GM21723 (cell line): ENCODE data around the gene IDI2.
"Not testable (repeated sequence)": the region's sequence is repeated elsewhere in the genome, so short reads cannot be mapped to it uniquely, and the experiment has no call there.

Source experiments
- ATAC-seq: cut with Tn5 transposase; IDR thresholded peaks from one replicate; pipeline ENCODE4 v1.9.1; 2021; ENCODE audit warnings: mild to moderate bottlenecking, moderate library complexity; ENCODE audit not compliant: unreplicated experiment

Gene IDI2

GRCh38 chr10:1009947-1010346 lies 15.7 kb downstream of the IDI2 start:
- not testable (repeated sequence) for ATAC-seq

DNA sequence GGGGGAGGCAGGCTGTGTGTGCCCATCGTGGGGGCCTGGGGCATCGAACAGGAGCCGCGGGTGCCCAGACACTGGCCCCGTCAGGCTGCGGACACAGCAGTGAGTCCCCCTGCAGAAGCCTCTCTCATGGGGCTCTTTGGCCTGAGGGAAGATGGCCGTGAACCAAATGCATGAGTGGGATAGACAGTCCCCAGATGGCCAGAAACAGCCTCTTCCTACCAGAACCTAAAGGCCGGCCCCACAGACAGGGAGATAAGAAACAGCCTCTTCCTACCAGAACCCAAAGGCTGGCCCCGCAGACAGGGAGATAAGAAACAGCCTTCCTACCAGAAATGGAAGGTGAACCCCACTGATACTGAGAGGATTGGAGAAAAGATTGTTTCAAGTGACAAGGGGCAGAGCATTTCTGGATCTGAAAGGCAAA lies 16.6 kb downstream of the IDI2 start:
- no peak for ATAC-seq

DNA sequence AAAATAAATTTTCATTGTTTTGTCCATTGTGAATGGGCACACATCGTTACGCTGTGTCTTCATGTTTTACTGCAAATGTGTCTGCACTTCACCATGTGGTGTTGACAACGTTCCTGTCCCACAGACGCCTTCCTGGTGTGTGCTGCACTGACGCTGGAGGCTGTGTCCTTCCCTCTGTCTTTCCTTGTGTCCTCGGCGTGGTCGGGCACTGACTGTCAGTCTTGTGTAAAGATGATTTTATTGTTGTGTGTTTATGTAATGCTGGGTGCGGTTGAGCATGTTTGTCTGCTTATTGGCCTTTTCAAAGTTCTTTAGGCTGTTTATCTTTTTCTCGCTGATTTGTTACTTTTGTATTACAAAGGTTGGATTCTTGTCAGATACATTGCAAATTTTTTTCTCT lies 18.1 kb downstream of the IDI2 start:
- no peak for ATAC-seq

GRCh38 chr10:1006573-1006972 lies 19.1 kb downstream of the IDI2 start:
- ATAC-seq = no peak

DNA sequence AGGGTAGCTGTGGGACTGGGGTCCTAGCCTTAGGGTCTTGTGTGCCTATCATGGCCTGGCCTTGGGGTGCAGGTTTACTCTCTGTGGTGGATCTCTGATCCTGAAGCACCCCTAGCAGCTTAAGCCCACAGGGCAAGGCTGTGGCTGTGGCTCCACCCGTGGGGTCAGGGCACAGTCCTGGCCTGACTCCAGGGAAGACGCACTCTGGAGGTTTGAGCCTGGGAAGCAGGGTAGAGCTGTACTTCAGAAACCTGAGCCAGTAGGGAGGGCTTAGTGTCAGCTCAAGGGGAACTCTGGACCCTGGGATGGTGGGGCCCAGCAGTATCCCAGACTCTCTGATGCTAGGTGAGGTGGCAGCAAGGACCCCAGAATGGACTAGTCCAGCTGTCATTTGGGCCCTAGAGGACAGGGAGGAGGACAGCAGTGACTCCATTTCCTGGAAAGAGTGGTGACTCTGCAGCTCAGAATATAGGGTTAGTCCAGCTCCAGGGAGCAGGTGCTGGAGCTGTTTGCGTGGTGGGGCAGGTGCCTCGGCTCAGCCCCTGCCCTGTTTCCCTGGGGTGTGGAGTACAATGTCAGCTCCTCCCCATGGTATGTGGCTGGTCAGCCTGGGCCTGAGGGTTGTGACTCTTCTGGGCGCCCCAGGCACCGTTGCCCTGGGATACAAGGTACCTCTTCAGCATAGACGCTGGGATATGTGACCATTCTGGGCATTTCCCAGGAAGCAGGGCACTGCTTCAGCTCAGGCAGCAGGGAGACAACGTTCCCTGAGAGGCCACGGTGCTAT lies 21.6 kb downstream of the IDI2 start:
- no peak for ATAC-seq

- ATAC-seq = no peak
Measured at GRCh38 chr10:1002425-1003006, 23.1 kb downstream of the IDI2 start.

GRCh38 chr10:997266-998022 lies 28.2 kb downstream of the IDI2 start:
- ATAC-seq = no peak

GRCh38 chr10:996031-996430 lies 29.6 kb downstream of the IDI2 start:
- no peak for ATAC-seq

DNA sequence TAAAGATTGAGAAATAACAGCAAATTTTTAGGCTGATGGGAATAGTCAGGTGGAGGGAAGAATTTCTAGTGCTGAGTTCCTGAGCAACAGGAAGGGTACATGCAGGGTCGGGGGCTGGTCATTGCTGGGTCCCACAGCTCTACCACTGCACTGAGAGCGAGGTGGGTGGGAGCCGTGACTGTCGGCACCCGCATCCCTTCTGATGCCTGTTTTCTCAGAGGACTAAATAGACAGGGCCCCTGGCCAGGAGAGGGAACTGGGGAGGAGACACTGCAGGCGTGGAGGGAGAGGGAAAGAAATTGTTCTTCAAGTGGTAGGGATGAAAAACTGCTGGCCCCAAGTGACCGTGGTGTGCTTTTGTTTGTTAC lies 30.1 kb downstream of the IDI2 start:
- no peak for ATAC-seq

DNA sequence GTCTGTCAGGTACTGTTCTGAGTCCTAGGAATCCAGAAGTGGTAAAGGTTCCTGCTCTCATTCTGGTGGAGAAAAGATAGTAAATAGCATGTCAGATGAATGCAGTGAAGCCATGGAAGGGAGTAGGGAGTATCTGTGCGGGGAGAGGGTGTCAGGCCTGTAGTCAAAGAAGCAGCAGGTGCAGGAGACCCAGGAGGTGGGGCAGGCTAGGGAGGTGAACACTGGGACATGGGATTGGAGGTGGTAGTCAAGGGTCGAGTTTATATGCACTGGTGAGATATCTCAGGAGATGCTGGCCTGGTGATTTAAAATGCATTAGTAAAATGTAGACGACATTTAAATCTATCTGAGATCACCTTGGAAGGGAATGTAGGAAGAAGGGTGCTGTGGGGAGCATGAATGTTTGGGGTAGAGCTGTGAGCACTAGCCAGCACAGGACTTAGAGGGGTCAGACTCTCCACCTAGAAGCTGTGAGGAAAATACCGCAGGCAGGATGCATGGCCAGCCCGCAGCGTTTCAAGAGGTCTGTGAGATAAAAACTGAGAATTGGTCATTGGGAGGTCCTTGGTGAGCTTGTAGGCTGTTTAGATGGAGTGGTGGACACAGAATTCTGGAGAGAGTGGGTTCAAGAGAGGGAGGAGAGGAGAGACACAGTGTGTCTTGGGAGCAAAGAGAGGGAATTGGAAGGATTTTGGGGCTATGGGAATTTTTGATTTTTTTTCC lies 30.7 kb downstream of the IDI2 start:
- no peak for ATAC-seq

DNA sequence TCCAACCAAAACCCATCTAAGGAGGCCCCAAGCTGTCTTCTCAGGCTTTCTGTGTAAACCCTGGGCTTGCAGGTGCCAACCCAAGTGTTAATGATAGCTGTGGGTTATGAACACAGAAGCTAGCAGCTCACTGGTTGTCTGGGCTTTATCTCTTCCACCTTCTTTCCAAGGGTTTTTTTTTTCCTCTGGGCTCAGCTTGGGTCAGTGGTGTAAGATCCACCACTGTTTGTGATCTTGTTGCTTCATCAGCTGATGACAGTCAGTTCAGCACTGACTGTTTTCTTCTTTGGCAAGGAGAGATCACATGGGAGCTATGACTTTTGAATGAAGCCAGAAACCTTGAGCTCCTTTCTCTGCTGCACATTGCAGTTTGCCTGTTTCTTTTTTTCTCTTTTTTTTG lies 32.8 kb downstream of the IDI2 start:
- no peak for ATAC-seq

- ATAC-seq = no peak
Measured at GRCh38 chr10:992467-992866, 33.2 kb downstream of the IDI2 start.

GRCh38 chr10:990808-991207 lies 34.9 kb downstream of the IDI2 start:
- no peak for ATAC-seq

DNA sequence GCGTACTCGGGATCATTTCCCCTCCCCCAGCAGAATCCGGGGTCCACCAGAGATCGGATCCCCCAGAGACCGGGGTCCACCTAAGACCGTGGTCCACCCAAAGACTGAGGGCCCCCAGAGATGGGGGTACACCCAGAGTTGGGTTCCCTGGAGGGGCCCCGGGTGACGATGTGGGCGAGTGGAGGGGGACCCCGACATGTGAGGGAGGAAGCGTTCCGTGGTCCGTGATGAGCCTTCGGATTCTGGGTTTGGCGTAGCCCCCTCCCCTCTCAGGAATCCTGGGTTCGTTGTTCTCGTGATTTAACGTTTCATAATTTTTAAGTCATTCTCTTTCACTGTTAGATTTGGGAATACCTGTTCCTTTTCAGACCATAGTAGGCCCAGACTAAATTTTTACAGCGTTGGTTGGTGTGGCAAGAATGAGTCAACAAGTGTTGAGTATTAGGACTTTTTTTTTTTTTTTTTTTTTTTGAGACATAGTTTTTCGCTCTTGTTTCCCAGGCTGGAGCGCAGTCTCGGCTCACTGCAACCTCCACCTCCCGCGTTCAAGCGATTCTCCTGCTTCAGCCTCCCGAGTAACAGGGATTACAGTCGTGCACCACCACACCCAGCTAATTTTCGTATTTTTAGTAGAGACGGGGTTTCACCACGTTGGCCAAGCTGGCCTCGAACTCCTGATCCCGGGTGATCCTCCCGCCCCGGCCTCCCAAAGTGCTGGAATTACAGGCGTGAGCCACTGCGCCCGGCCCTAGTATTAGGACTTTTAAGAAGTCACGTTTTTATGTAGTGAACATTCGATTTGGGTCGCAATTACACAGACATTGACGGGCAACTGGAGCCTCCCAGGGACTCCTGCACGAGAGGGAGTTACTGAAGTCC lies 36.8 kb downstream of the IDI2 start:
- ATAC-seq = no peak

DNA sequence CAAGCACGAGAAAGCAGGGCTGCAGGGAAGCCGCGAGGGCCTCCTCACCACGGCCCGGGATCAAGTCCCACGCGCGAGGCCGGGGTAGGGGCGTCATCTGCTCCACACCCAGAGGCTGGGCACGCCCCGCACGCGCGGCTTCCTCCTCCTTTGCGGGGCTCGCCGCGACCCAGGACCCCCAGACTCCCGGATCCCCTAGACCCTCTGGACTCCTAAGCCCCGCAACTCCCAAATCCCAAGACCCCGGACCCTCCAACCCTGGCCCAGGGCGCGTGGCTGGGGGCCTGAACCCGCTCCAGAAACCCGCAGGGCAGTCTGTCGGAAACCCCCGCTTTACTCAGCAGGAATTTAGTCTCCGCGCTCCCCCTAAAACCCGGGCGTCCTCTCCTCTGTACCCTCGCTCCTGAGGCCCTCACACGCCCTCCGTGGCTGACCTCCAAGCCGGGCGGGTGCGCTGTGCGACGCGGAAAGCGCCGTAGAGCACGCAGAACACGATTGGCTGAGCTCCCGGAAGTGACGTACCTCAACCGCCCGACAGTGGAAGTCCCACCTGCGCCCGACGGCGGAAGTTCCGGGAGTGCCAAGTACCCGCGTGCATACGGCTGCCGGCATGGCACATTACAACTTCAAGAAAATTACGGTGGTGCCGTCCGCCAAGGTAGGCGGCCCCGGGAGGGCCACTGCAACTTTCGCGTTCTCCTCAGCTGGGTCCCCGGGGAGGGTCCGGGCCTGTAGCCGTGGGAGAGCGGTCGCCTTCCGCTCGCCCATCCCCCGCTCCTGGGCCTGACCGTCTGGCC lies 37.6 kb downstream of the IDI2 start, which contains the start of gene GTPBP4:
GTPBP4 (plus strand) TSS at position 565 of the 797 bp plus-strand sequence; CDS start at position 611, 46 bp downstream.
- peak; percentile 96 for ATAC-seq

GRCh38 chr10:987620-987869 lies 38.1 kb downstream of the IDI2 start:
- no peak for ATAC-seq

DNA sequence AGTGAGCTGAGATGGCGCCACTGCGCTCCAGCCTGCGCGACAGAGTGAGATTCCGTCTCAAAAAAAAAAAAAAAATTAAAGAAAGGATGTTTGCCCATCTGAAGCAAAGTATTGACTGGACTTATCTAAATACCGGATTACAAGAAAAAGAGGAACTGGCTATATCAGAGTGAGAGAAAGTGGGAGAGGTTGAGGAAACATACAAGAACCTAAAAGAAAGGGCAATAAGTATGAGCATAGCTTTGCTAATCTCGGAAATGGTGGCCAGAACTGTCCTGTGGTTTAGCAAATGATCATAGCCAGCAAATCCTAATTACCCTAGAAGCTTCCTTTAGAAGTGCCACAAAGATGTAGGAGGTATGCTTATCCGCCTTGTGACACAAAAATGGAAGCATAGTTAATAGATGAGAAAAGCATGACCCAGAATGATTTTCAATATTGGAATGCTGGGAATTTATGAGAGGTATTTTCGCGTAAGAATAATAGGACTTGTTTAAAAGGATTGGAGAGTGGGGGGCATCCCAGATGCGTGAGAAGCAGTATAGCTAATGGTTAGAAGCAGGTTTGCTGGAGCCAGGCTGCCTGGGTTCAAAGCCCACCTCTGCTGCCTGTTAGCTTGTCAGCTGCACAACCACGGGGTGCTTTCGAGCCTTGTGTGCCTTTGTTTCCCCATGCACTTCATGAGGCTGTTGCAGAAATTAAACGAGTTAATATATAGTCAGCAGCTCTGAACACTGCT lies 38.6 kb downstream of the IDI2 start:
- ATAC-seq = no peak

- no peak for ATAC-seq
Measured at GRCh38 chr10:986137-986825, 39.4 kb downstream of the IDI2 start.
